ENCODE data around the gene CETN1.

Gene CETN1

GRCh38 chr18:577643-578375 lies 2.4 kb upstream of the CETN1 start:
- peak; percentile 84 for DNase-seq

- DNase-seq: no peak
Measured at GRCh38 chr18:579238-579637, 942 bp upstream of the CETN1 start.

GRCh38 chr18:581096-581495 lies 916 bp downstream of the CETN1 start:
- DNase-seq: no peak

- peak; percentile 70 for DNase-seq
Measured at GRCh38 chr18:582465-582864, 2.3 kb downstream of the CETN1 start.

- no peak for DNase-seq
Measured at GRCh38 chr18:595068-595467, 14.9 kb downstream of the CETN1 start.

- DNase-seq: no peak
Measured at GRCh38 chr18:595571-595970, 15.4 kb downstream of the CETN1 start.

GRCh38 chr18:596288-596881 lies 16.2 kb downstream of the CETN1 start:
- DNase-seq: no peak

GRCh38 chr18:598124-598589 lies 18.0 kb downstream of the CETN1 start:
- DNase-seq: no peak

- no peak for DNase-seq
Measured at GRCh38 chr18:600107-600506, 19.9 kb downstream of the CETN1 start.

GRCh38 chr18:604771-605170 lies 24.6 kb downstream of the CETN1 start:
- DNase-seq: no peak

GRCh38 chr18:607930-608329 lies 27.8 kb downstream of the CETN1 start:
- no peak for DNase-seq

- no peak for DNase-seq
Measured at GRCh38 chr18:610214-610928, 30.2 kb downstream of the CETN1 start.

- DNase-seq: no peak
Measured at GRCh38 chr18:612156-612555, 32.0 kb downstream of the CETN1 start.

- DNase-seq: no peak
Measured at GRCh38 chr18:614193-614592, 34.0 kb downstream of the CETN1 start.

- no peak for DNase-seq
Measured at GRCh38 chr18:615092-615521, 34.9 kb downstream of the CETN1 start.

- DNase-seq: no peak
Measured at GRCh38 chr18:615773-616172, 35.6 kb downstream of the CETN1 start.

GRCh38 chr18:616380-616995 lies 36.3 kb downstream of the CETN1 start:
- DNase-seq: no peak

GRCh38 chr18:617970-618504 lies 37.9 kb downstream of the CETN1 start:
- no peak for DNase-seq

- no peak for DNase-seq
Measured at GRCh38 chr18:618618-619017, 38.4 kb downstream of the CETN1 start.

GRCh38 chr18:621291-622043 lies 41.3 kb downstream of the CETN1 start:
- no peak for DNase-seq

- DNase-seq: no peak
Measured at GRCh38 chr18:622289-622688, 42.1 kb downstream of the CETN1 start.
